Motor neuron (in vitro differentiated cells): ENCODE measurements around the gene CEP162. TPM values are rescaled to one million over a fixed set of nuclear protein-coding genes. Genes with fewer than 3 reads are reported as not detected.
A peak's percentile ranks its signal among the peaks of the same experiment; 100 is the strongest.

Experiments
- ATAC-seq, 8 experiments: fragments of 200-7000 bp; cut with Tn5 transposase; replicated peaks in 6 of 8; 2 replicates each; pipeline ENCODE4 v1.8.0; 2021; ENCODE audit warnings: mild to moderate bottlenecking in 8 of 8, moderate library complexity in 8 of 8
- H3K27ac ChIP-seq, 2 donors: fragments of 250-450 bp; sonication (Bioruptor Pico); 2 replicates each; pipeline ENCODE4 v1.9.0; 2021; ENCODE audit warnings: antibody characterized with exemption in 2 of 2, mild to moderate bottlenecking in 2 of 2, moderate library complexity in 1 of 2
- H3K4me1 ChIP-seq, 2 donors: fragments of 250-450 bp; sonication (Bioruptor Pico); replicated peaks in 1 of 2; 2 replicates each; pipeline ENCODE4 v1.6.1; 2021; ENCODE audit warnings: antibody characterized with exemption in 2 of 2, mild to moderate bottlenecking in 2 of 2, moderate library complexity in 1 of 2
- H3K4me3 ChIP-seq, 5 donors: fragments of 250-450 bp; sonication (Bioruptor Pico); 2 replicates each; pipeline ENCODE4 v1.9.0; 2021; ENCODE audit warnings: antibody characterized with exemption in 5 of 5, mild to moderate bottlenecking in 5 of 5, moderate library complexity in 4 of 5
- WGBS, 10 experiments: fragments of 450-650 bp; shearing (Covaris generic); methylation state at CpG; one replicate each; pipeline ENCODE4 v1.0.0; 2022; 5-methylcytosine and 5-hydroxymethylcytosine counted together
- in situ Hi-C, 9 experiments: fragments of 400-800 bp; cut with MboI; loops; one replicate each; pipeline ENCODE4 v1.15.0; 2021; ENCODE audit warnings: low sequenced_read_pairs in 9 of 9, low pct_unique_long_range_greater_than_20kb in 2 of 9; ENCODE audit not compliant: unreplicated experiment in 9 of 9
- total RNA-seq, 8 experiments: library from RNA; unstranded; fragments of 300-600 nt; gene quantifications; 2 replicates each; pipeline versions ENCODE4 v1.2.3 to v1.2.4, GENCODE V29; 2022

CEP162 gene, protein sequence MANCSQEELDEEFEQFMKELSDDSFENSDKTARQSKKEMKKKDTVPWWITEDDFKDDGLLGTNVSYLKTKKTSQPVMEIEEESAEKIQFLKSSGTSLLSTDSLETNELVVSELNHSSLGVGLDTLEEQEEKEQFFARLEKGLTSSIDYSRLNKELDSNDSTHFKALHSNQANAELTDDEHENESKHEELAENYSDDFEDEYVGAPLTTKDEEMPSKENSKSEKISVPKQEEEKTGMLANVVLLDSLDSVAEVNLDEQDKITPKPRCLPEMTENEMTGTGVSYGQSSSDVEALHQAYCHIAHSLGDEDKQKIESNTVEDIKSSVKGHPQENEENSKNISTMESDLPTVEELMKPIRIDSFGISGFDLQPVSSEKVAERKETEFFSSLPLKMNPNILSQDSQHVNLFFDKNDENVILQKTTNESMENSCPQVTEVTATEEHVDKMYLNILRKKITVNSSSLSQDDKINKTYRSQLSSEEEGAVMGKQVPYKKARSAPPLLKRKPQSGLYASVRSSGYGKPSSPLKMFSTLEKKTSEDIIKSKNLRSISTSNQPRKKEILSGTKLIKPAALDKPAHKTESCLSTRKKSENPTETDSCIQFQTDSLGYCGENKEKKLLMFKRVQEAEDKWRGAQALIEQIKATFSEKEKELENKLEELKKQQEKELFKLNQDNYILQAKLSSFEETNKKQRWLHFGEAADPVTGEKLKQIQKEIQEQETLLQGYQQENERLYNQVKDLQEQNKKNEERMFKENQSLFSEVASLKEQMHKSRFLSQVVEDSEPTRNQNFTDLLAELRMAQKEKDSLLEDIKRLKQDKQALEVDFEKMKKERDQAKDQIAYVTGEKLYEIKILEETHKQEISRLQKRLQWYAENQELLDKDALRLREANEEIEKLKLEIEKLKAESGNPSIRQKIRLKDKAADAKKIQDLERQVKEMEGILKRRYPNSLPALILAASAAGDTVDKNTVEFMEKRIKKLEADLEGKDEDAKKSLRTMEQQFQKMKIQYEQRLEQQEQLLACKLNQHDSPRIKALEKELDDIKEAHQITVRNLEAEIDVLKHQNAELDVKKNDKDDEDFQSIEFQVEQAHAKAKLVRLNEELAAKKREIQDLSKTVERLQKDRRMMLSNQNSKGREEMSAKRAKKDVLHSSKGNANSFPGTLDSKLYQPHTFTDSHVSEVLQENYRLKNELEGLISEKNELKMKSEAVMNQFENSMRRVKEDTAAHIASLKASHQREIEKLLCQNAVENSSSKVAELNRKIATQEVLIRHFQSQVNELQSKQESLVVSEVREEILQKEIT (N-terminal part only)
- 10 to 100 TPM in 3 of 8 experiments, 1 to 10 TPM in 5; 3.9 to 15.9 (median 7.5) TPM for total RNA-seq

DNA sequence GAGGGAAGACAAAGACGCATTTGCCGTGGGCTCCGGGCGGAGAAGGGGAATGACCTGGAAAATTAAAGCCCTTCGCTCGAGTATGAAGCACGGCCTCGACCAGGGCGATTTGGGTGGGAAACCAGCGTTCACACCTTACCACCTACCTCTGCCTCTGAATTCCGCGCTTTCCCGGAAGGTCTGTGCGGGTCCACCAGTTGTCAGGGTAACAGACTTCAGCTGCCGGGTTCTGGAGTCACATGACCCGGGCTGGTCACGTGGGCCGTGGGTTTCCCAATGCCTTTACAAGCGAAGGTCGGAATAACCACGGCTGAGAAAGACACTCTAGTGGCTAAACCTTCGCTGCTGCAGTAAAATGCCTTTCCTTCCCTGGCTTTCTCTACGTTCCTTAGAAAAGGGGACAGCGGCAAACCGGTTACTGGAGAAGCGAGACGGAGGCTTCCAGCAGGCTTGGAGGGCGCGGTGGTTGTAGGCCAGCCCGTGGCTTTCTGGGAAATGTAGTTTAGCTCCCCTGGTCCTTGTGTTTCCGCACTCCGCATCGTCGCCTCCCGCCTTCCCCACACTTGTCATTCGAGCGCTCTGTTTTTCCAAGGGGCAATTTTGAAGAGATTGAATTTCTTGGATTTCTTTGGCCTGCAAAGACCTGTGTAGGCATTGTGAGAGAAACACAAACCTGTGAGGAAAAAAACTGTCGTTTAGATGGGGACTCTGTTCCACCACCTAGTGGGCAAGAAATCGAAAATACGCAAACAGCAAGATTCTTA, at the start of gene CEP162:
TSS of gene CEP162 (minus strand) at position 210 of the 764 bp plus-strand sequence. CDS start 1,250 bp downstream, outside the sequence.
- in situ Hi-C loops, result no loop called here
- 0 to 1% (median 0%) methylated on average over 2 to 36 of the region's 40 CpGs; no CpG with 5 or more reads in 1 of the 10 experiments for WGBS, 10 experiments
- peak; percentile 96 to 98 (median 97) for ATAC-seq
- Histone ChIP-seq H3K27ac (peak within 1 kb of the TSS; percentile 54 to 78), H3K4me1 (peaks cover 2 to 6% of the 10 kb centered on the region in 2 donors), H3K4me3 (peak within 1 kb of the TSS; percentile 65 to 99 (median 97))

DNA sequence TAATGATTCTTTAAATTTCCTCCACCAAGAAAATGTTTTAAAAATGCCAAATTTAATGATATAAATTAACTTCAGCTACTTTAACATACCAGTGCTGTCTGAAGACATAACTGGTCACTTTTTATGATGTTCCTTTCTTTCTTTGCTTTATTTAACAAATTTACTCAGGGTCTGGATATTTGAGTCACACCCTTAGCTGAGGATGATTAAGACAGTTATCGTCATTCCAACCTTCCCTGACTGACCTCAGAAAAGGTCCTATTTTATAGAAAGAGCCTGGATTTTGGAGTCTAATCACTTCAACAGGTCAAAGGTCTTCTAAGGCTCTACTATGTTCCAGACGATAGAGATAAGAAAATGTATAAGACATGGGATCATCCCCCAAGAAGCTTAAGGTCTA, 47.4 kb upstream of the CEP162 start:
- in situ Hi-C loops, result loop anchor here in 1 of 9 experiments (25.0 kb wide), 1 partner anchor 287 kb away; no protein-coding TSS in a partner anchor
- ATAC-seq, result no peak

DNA sequence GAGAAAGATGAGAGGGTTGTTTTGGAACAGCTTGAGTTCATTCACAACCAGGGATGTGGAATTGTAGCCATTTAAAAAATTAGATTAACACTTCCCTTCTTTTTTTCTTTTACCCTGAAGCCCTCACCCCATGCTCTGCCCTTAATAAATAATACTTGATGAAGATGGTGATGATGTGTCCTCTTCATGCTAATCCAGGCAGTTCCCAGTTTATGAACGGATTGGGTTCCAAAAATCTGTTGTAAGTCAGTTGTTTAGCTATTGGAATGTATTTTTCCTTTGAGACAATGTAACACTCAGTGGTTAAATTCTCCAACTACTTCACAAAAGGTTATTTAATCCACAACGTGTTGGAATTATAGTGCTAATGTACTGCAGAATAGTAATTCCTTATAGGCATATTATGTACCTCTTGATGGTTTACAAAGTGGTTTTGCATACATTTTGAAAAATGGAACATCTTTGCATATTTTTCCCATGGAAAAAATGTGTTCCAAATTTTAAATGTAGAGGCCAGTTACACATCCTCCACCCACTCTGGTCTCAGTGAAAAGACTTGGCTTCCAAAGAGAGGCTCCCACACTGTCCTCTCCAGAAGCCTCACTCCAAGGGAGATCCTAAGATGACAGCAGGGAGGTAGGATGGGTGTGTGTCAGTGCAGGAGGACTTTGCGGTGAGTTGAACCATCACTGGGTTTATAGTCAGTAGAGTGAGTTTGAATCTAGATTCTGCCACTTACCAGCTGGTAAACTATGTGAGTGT, 45.8 kb upstream of the CEP162 start:
- WGBS, 10 experiments, result 0 to 82% (median 56%) methylated on average over 1 to 3 of the region's 3 CpGs; no CpG with 5 or more reads in 1 of the 10 experiments
- in situ Hi-C loops, result no loop called here
- Histone ChIP-seq H3K4me3 (no peak overlapping the region), H3K27ac (no peak overlapping the region), H3K4me1 (no peaks in the 10 kb centered on the region)
- ATAC-seq, result peak in 2 of 8 experiments; percentile 37 to 64

More for the DNA sequence above, 47.4 kb upstream of the CEP162 start:
- no peak overlapping the region for H3K4me3 ChIP-seq
- H3K4me1 ChIP-seq, result no peaks in the 10 kb centered on the region
- no peak overlapping the region for H3K27ac ChIP-seq
- 54 to 100% (median 83%) methylated on average over 1 to 2 of the region's 2 CpGs for WGBS, 10 experiments

DNA sequence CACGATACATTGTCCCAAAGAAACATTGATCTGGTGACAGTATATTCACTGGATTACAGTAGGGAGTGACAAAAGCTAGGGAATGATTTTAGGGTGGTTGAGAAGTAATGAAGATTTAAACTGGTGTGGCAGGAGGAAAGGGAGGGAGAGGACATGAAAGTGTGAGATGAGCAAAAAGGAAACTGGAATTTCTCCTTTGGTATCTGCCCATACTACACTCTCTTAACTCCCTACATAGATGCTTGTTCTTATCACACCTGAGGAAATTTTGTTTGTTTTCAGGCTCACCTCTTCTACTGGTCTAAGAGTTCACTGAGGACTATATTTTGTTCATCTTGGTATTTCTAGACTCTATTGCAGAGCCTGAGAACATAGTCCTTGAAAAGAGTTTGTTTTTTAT, 44.9 kb upstream of the CEP162 start:
- ATAC-seq, result no peak
- no peaks in the 10 kb centered on the region for H3K4me1 ChIP-seq
- WGBS, 10 experiments, result 50 to 100% (median 60%) methylated on average over 1 of the region's 1 CpG; no CpG with 5 or more reads in 1 of the 10 experiments
- H3K27ac ChIP-seq, result no peak overlapping the region
- H3K4me3 ChIP-seq, result no peak overlapping the region
- in situ Hi-C loops, result no loop called here

DNA sequence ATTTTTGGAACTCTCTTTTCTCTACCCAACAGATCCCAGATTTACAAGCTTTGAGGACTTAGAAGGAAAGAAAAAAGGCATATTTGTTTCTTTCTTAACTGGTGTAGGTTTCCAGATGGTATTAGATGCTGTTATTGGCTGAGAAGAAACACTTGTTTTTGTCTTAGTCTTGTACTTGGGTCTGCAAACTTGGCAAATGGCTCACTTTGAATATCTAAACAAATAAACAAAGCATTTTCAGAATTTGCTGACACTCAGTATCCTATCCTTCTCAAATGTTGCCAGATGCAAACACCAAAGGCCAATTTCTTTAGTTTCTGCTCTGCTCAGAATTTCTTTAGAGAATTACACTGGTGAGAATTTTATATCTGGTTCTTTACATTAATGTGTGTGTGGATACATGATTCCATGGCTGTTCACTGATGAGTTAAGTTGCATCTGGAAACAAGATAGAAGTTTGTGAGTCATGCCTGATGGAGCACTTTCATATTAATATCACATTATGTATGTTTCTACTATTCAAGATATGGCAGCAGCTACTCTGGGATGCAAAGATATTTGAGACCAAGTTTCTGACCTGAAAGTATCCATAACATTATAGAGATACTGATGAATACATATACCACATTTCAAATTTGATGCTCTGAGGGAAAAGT, 43.7 kb upstream of the CEP162 start:
- H3K4me1 ChIP-seq, result no peaks in the 10 kb centered on the region
- H3K27ac ChIP-seq, result no peak overlapping the region
- in situ Hi-C loops, result no loop called here
- H3K4me3 ChIP-seq, result no peak overlapping the region
- ATAC-seq, result peak in 2 of 8 experiments; percentile 23 to 47

DNA sequence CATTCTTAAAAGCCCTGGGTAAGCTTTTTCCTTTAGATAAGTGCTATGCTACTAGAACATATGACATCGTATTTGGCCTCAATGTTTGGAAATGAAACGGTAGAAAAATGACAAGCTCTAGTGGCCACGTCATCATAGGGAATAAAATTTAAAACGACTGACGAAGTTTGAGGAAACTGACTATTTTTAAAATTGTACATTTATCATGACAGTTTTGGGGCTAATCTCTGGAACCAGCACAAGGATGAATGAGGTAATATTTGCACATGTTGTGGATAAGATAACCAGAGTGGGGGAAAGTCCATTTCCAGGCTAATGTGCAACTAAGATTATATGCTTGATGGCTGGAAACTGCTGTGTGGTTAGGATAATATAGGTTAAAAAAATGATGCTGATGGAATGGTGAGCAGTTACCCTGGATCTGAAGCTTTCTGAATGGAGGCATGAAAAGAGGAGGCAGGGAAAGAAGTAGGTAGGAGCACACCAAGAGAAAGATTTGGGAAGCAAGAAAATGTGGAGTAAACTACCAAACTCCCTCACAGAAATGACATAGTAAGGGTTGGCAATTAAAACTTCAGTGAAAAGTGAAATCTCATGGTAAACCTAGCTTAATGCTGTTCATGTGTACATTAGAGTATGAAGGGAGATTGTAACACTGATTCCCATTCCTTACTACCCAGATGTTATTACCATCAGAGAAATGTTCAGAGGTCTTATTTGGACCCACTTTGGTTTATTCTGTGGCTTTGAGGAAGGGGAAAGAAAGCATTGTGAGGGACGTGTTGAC, 42.7 kb upstream of the CEP162 start:
- no peak overlapping the region for H3K4me3 ChIP-seq
- no peak for ATAC-seq
- H3K4me1 ChIP-seq, result no peaks in the 10 kb centered on the region
- in situ Hi-C loops, result no loop called here
- 26 to 100% (median 74%) methylated on average over 2 to 6 of the region's 6 CpGs for WGBS, 10 experiments
- H3K27ac ChIP-seq, result no peak overlapping the region

DNA sequence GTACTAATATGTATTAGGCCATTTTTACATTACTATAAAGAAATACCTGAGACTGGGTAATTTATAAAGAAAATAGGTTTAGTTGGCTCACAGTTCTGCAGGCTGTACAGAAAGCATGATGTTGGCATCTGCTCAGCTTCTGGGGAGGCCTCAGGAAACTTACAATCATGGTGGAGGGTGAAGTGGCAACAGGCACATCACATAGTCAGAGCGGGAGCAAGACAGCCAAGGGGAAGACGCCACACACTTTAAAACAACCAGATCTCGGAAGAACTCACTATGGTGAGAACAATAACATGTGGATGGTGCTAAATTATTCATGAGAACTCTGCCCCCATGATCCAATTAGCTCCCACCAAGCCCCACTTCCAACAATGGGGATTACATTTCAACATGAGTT, 41.3 kb upstream of the CEP162 start:
- ATAC-seq, result no peak
- 40 to 81% (median 73%) methylated on average over 1 to 3 of the region's 3 CpGs; no CpG with 5 or more reads in 5 of the 10 experiments for WGBS, 10 experiments
- Histone ChIP-seq H3K27ac (no peak overlapping the region), H3K4me3 (no peak overlapping the region), H3K4me1 (no peaks in the 10 kb centered on the region)
- in situ Hi-C loops, result no loop called here

DNA sequence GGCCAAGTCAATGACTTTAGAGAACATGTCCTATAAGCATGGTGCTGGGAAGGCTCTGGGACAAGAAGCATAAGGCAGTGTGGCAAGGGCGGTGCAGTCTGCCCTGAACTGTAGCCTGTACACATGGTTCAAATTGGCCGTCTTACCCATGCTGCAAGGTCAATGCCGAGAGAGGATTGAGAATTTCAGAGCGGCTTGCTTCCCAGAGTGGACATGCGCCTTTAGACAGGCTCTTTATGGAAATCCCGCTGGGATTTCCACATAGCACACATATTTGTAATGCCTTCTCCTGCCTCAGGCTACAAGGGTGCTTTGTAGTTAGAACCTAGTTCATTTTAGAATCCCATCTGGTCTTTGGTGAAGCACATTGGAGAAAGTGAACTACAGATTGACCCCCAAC, 36.1 kb upstream of the CEP162 start:
- peak in 3 of 8 experiments; percentile 93 to 100 (median 98) for ATAC-seq
- 43 to 100% (median 77%) methylated on average over 1 to 6 of the region's 6 CpGs; no CpG with 5 or more reads in 4 of the 10 experiments for WGBS, 10 experiments
- in situ Hi-C loops, result no loop called here
- H3K27ac ChIP-seq, result no peak overlapping the region
- no peak overlapping the region for H3K4me3 ChIP-seq
- H3K4me1 ChIP-seq, result no peaks in the 10 kb centered on the region

DNA sequence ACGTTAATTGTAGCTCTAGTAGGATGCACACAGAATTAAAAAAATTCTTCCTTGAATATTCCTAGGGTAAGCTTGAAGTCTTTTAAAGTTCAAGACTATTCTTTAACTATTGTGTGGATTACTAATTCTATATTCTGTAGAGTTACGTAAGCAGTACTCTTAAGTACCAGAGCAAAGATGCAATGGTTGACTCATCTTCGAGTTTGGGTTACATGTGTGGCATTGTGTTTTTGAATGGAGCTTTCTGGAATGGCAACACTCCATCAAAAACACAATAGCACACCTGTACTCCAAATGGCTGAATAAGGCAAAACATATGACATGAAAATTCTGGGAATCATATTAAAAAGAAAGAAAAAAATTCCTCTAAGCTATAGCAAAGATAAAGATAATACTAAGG, 33.5 kb upstream of the CEP162 start:
- Histone ChIP-seq H3K4me3 (no peak overlapping the region), H3K27ac (no peak overlapping the region), H3K4me1 (no peaks in the 10 kb centered on the region)
- in situ Hi-C loops, result no loop called here
- no peak for ATAC-seq
- 50 to 100% (median 86%) methylated on average over 1 to 3 of the region's 3 CpGs; no CpG with 5 or more reads in 2 of the 10 experiments for WGBS, 10 experiments

DNA sequence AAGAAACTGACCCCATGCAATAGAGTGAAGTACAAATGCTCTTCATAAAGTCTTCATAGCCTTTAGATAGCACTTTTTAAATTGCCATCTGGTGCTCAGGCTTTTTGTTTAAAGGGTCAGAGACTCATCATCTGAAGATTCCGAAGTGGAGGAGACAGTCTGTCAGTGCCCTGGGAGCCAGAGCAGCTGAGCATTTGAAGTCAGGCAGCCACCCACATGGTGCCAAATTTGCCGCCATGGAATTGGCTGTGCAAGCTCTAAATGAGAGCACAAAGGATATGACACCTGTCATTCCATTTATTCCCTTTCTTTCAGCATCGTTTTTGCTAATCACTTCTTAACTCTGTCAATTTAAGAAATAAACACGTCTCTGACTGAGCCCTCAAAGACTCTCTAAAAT, 32.8 kb upstream of the CEP162 start:
- in situ Hi-C loops, result no loop called here
- ATAC-seq, result no peak
- 0 to 100% (median 63%) methylated on average over 1 to 3 of the region's 4 CpGs; no CpG with 5 or more reads in 1 of the 10 experiments for WGBS, 10 experiments
- Histone ChIP-seq H3K27ac (no peak overlapping the region), H3K4me3 (no peak overlapping the region), H3K4me1 (no peaks in the 10 kb centered on the region)
